K562 (cell line): ENCODE measurements around the gene ATP6V0A1. TPM values are rescaled to one million over a fixed set of nuclear protein-coding genes. Genes with fewer than 3 reads are reported as not detected.

Experiments
- ARID2 ChIP-seq: fragments of 450-650 bp; IDR thresholded peaks from 2 replicates; pipeline ENCODE4 v1.6.1; 2017; ENCODE audit warnings: antibody characterized with exemption, mild to moderate bottlenecking
- ELF1 ChIP-seq: fragments of 200-800 bp; sonication (Bioruptor generic); IDR thresholded peaks from 2 replicates; pipeline ENCODE4 v1.6.1; 2016; ENCODE audit warnings: missing genetic modification characterization, missing compliant biosample characterization
- GTF2E2 ChIP-seq: fragments of 200-800 bp; sonication (Bioruptor generic); IDR thresholded peaks from 2 replicates; pipeline ENCODE4 v1.6.1; 2016; ENCODE audit warnings: missing genetic modification characterization, missing compliant biosample characterization
- HMGN3 ChIP-seq: IDR thresholded peaks from 2 replicates; pipeline ENCODE4 v1.6.1; 2011; ENCODE audit warnings: borderline replicate concordance, low read depth, mild to moderate bottlenecking, mixed read lengths, low read length; ENCODE audit not compliant: insufficient read length; ENCODE audit errors: extremely low read depth
- MAFG ChIP-seq: fragments of 450-650 bp; conservative IDR thresholded peaks from 2 replicates; pipeline ENCODE4 v1.6.1; 2016; ENCODE audit warnings: missing genetic modification characterization, missing compliant biosample characterization
- NFRKB ChIP-seq: fragments of 450-650 bp; IDR thresholded peaks from 2 replicates; pipeline ENCODE4 v1.6.1; 2016; ENCODE audit warnings: low read depth
- RBFOX2 ChIP-seq: fragments of 200-400 bp; formaldehyde crosslinking; IDR thresholded peaks from 2 replicates; pipeline ENCODE4 v1.6.1; 2017; ENCODE audit warnings: low read depth, mild to moderate bottlenecking, low read length, moderate library complexity
- YY1 ChIP-seq, 3 experiments: IDR thresholded peaks; 2 replicates each; pipeline ENCODE4 v1.6.1; 2011; ENCODE audit warnings: low read length in 2 of 3, mild to moderate bottlenecking in 2 of 3, moderate library complexity in 2 of 3, borderline replicate concordance in 1 of 3, control low read depth in 1 of 3, low read depth in 1 of 3; ENCODE audit not compliant: insufficient read depth in 3 of 3, insufficient replicate concordance in 2 of 3, control insufficient read depth in 1 of 3, insufficient read length in 1 of 3; ENCODE audit errors: extremely low read depth in 1 of 3
- ZFPM2 ChIP-seq: fragments of 250-450 bp; sonication (Bioruptor Pico); IDR thresholded peaks from 2 replicates; pipeline ENCODE4 v1.5.1; 2022; ENCODE audit warnings: mild to moderate bottlenecking
- ZNF165 ChIP-seq: fragments of 250-450 bp; sonication (Bioruptor Pico); IDR thresholded peaks from 2 replicates; pipeline ENCODE4 v1.4.0; 2020; ENCODE audit warnings: borderline replicate concordance
- ZNF23 ChIP-seq: fragments of 250-450 bp; sonication (Bioruptor Pico); IDR thresholded peaks from 2 replicates; pipeline ENCODE4 v1.4.0; 2020; ENCODE audit warnings: mild to moderate bottlenecking
- polyA plus RNA-seq, 8 experiments: library from polyadenylated mRNA; depleted of rRNA in 4 of 8; stranded (reverse) in 5 of 8; unstranded in 3 of 8; fragments of >200 nt; fragmentation: Nextera tagmentation in 2 of 8; fragmentation: Illumina TruSeq in 1 of 8; extraction: Ambion mirVana in 2 of 8; extraction: Trizol in 1 of 8; gene quantifications; 2 replicates each; pipeline versions ENCODE4 v1.2.1 to v1.2.3, GENCODE V29; 2011 to 2014; ENCODE audit warnings: inconsistent platforms in 1 of 8, missing spikeins in 1 of 8
- total RNA-seq, 7 experiments: library from RNA; depleted of rRNA in 6 of 7; stranded (reverse); fragments of >200 nt in 6 of 7; fragmentation: Illumina TruSeq in 2 of 7; extraction: Trizol in 2 of 7; gene quantifications; 2 replicates each; pipeline versions ENCODE4 v1.2.1 to v1.2.3, GENCODE V29; 2011 to 2021; ENCODE audit warnings: low replicate concordance in 1 of 7
- TF ChIP-seq, protein P1 (sequence below): fragments of 450-650 bp; formaldehyde crosslinking; IDR thresholded peaks from 2 replicates; pipeline ENCODE4 v1.4.0; 2020; ENCODE audit warnings: mild to moderate bottlenecking, mixed read lengths
- TF ChIP-seq, protein P2 (sequence below): fragments of 450-650 bp; IDR thresholded peaks from 2 replicates; pipeline ENCODE4 v1.6.1; 2016
- TF ChIP-seq, protein P3 (sequence below): fragments of 250-450 bp; sonication (Bioruptor Pico); IDR thresholded peaks from 2 replicates; pipeline ENCODE4 v1.5.0; 2021
- TF ChIP-seq, protein P4 (sequence below): fragments of 250-450 bp; sonication (Bioruptor Pico); IDR thresholded peaks from 2 replicates; pipeline ENCODE4 v1.4.0; 2020; ENCODE audit warnings: mild to moderate bottlenecking, moderate library complexity
- TF ChIP-seq, protein P5 (sequence below): IDR thresholded peaks from 2 replicates; pipeline ENCODE4 v1.6.1; 2016; ENCODE audit warnings: missing genetic modification characterization, missing compliant biosample characterization

ATP6V0A1 gene
- total and polyA plus RNA-seq, 9 of the 15 experiments (the other 6 are each of a cell fraction or from before 2014, with no cell fraction given): 11.8 to 158 (median 75.5) TPM

DNA sequence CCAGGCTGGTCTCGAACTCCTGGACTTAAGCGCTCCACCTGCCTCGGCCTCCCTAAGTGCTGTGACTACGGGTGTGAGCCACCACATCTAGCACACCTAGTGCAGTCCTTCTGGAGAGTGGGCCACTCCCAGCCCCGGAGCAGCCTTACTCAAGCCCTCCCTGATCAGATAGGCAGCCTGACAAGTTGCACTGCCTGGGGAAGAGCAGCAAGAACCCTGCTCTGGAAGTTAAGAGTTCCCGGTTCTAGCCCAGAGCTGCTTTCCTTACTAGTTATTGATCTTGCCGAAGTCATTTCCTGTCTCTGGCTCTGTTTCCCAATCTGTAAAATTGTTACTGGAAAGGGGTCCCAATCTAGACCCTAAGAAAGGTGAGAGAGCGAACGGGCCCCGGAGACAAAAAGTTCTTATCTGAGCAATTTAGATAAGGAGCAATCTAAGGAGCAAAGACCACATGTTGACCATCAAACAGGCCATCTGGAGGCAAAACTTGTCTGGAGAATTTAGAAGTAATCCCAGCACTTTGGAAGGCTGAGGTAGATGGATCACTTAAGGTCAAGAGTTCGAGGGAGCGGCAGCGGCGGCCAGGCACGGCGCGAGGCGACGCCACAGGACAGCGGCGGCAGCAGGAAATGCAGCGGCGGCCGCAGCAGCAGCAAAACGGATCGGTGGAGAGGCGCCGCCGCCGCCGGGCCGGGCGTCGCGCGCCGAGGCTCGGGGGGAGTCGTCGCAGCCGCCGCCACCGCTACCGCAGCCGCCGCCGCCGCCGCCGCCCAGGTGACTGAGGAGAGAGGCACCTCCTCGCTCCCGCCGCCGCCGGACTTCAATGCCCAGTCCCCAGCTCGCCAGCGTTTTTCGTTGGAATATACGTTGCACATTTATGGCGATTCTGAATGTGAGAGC, 73.0 kb downstream of the ATP6V0A1 start (continued):
- TF ChIP-seq, protein P1, sequence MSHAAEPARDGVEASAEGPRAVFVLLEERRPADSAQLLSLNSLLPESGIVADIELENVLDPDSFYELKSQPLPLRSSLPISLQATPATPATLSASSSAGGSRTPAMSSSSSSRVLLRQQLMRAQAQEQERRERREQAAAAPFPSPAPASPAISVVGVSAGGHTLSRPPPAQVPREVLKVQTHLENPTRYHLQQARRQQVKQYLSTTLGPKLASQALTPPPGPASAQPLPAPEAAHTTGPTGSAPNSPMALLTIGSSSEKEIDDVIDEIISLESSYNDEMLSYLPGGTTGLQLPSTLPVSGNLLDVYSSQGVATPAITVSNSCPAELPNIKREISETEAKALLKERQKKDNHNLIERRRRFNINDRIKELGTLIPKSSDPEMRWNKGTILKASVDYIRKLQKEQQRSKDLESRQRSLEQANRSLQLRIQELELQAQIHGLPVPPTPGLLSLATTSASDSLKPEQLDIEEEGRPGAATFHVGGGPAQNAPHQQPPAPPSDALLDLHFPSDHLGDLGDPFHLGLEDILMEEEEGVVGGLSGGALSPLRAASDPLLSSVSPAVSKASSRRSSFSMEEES (CRISPR knock-in tag): no peak
- TF ChIP-seq ZFPM2 (CRISPR knock-in tag): no peak
- TF ChIP-seq, protein P2, sequence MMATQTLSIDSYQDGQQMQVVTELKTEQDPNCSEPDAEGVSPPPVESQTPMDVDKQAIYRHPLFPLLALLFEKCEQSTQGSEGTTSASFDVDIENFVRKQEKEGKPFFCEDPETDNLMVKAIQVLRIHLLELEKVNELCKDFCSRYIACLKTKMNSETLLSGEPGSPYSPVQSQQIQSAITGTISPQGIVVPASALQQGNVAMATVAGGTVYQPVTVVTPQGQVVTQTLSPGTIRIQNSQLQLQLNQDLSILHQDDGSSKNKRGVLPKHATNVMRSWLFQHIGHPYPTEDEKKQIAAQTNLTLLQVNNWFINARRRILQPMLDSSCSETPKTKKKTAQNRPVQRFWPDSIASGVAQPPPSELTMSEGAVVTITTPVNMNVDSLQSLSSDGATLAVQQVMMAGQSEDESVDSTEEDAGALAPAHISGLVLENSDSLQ: peak; percentile 30; the same call in 1 of the 2 replicates
- no peak for TF ChIP-seq ARID2
- TF ChIP-seq RBFOX2: peak; percentile 74
- TF ChIP-seq GTF2E2: no peak
- TF ChIP-seq, protein P3, sequence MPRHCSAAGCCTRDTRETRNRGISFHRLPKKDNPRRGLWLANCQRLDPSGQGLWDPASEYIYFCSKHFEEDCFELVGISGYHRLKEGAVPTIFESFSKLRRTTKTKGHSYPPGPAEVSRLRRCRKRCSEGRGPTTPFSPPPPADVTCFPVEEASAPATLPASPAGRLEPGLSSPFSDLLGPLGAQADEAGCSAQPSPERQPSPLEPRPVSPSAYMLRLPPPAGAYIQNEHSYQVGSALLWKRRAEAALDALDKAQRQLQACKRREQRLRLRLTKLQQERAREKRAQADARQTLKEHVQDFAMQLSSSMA (CRISPR knock-in tag): no peak
- TF ChIP-seq ZNF165 (CRISPR knock-in tag): no peak
- no peak for TF ChIP-seq ZNF23 (CRISPR knock-in tag)
- TF ChIP-seq ELF1 (tag): no peak
- TF ChIP-seq, protein P4, sequence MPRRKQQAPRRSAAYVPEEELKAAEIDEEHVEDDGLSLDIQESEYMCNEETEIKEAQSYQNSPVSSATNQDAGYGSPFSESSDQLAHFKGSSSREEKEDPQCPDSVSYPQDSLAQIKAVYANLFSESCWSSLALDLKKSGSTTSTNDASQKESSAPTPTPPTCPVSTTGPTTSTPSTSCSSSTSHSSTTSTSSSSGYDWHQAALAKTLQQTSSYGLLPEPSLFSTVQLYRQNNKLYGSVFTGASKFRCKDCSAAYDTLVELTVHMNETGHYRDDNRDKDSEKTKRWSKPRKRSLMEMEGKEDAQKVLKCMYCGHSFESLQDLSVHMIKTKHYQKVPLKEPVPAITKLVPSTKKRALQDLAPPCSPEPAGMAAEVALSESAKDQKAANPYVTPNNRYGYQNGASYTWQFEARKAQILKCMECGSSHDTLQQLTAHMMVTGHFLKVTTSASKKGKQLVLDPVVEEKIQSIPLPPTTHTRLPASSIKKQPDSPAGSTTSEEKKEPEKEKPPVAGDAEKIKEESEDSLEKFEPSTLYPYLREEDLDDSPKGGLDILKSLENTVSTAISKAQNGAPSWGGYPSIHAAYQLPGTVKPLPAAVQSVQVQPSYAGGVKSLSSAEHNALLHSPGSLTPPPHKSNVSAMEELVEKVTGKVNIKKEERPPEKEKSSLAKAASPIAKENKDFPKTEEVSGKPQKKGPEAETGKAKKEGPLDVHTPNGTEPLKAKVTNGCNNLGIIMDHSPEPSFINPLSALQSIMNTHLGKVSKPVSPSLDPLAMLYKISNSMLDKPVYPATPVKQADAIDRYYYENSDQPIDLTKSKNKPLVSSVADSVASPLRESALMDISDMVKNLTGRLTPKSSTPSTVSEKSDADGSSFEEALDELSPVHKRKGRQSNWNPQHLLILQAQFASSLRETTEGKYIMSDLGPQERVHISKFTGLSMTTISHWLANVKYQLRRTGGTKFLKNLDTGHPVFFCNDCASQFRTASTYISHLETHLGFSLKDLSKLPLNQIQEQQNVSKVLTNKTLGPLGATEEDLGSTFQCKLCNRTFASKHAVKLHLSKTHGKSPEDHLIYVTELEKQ: no peak
- TF ChIP-seq MAFG (tag): no peak
- TF ChIP-seq YY1 (IDR thresholded peaks at IDR 0.05; ENCODE audit: borderline replicate concordance in 1 of 3, control insufficient read depth in 1 of 3, extremely low read depth in 1 of 3, insufficient read depth in 3 of 3, insufficient read length in 1 of 3, insufficient replicate concordance in 2 of 3, low read depth in 1 of 3, low read length in 2 of 3): peak in 2 of 3 experiments; percentile 59 to 62
- no peak for TF ChIP-seq NFRKB
- TF ChIP-seq, protein P5, sequence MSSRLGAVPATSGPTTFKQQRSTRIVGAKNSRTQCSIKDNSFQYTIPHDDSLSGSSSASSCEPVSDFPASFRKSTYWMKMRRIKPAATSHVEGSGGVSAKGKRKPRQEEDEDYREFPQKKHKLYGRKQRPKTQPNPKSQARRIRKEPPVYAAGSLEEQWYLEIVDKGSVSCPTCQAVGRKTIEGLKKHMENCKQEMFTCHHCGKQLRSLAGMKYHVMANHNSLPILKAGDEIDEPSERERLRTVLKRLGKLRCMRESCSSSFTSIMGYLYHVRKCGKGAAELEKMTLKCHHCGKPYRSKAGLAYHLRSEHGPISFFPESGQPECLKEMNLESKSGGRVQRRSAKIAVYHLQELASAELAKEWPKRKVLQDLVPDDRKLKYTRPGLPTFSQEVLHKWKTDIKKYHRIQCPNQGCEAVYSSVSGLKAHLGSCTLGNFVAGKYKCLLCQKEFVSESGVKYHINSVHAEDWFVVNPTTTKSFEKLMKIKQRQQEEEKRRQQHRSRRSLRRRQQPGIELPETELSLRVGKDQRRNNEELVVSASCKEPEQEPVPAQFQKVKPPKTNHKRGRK (tag): peak; percentile 58
- peak; percentile 75 for TF ChIP-seq HMGN3
